SK-N-SH treated with all-trans-retinoic acid at 6 μM for 48 hours (cell line): ENCODE measurements around the gene UBE2E3.

ENCODE experiments used
- ATAC-seq: fragments of 200-7000 bp; cut with Tn5 transposase; 3 replicates; pipeline ENCODE4 v1.9.1; 2020; ENCODE audit warnings: mild to moderate bottlenecking, moderate library complexity
- ARNTL ChIP-seq: fragments of 450-650 bp; formaldehyde crosslinking; IDR thresholded peaks from 2 replicates; pipeline ENCODE4 v1.5.0; 2020; ENCODE audit warnings: low read depth, mild to moderate bottlenecking, moderate library complexity, borderline replicate concordance
- BACH2 ChIP-seq: fragments of 250-450 bp; sonication (Bioruptor Pico); IDR thresholded peaks from 2 replicates; pipeline ENCODE4 v1.9.0; 2021; ENCODE audit warnings: mild to moderate bottlenecking, borderline replicate concordance
- CREB5 ChIP-seq: fragments of 250-450 bp; sonication (Bioruptor Pico); IDR thresholded peaks from 2 replicates; pipeline ENCODE4 v1.5.1; 2020; ENCODE audit warnings: low read depth, mild to moderate bottlenecking, moderate library complexity
- CSDC2 ChIP-seq: fragments of 250-450 bp; sonication (Bioruptor Pico); IDR thresholded peaks from 2 replicates; pipeline ENCODE4 v1.5.0; 2020; ENCODE audit warnings: mild to moderate bottlenecking, moderate library complexity
- CSRNP3 ChIP-seq: fragments of 250-450 bp; sonication (Bioruptor Pico); IDR thresholded peaks from 2 replicates; pipeline ENCODE4 v1.5.1; 2021; ENCODE audit warnings: mild to moderate bottlenecking, moderate library complexity
- ESRRG ChIP-seq: fragments of 250-450 bp; sonication (Bioruptor Pico); IDR thresholded peaks from 2 replicates; pipeline ENCODE4 v1.6.1; 2021; ENCODE audit warnings: mild to moderate bottlenecking
- GLIS3 ChIP-seq: fragments of 250-450 bp; sonication (Bioruptor Pico); IDR thresholded peaks from 2 replicates; pipeline ENCODE4 v1.5.0; 2020; ENCODE audit warnings: mild to moderate bottlenecking, moderate library complexity
- ISL1 ChIP-seq: fragments of 250-450 bp; sonication (Bioruptor Pico); IDR thresholded peaks from 2 replicates; pipeline ENCODE4 v2.1.2; 2022; ENCODE audit warnings: mild to moderate bottlenecking, moderate library complexity
- OSR1 ChIP-seq: fragments of 250-450 bp; sonication (Bioruptor Pico); IDR thresholded peaks from 2 replicates; pipeline ENCODE4 v1.8.0; 2022; ENCODE audit warnings: moderate library complexity, mild to moderate bottlenecking, inconsistent platforms
- PATZ1 ChIP-seq: fragments of 250-450 bp; sonication (Bioruptor Pico); IDR thresholded peaks from 2 replicates; pipeline ENCODE4 v1.8.0; 2020; ENCODE audit warnings: mild to moderate bottlenecking, moderate library complexity, borderline replicate concordance
- PPARA ChIP-seq: fragments of 250-450 bp; sonication (Bioruptor Pico); IDR thresholded peaks from 2 replicates; pipeline ENCODE4 v1.5.0; 2020; ENCODE audit warnings: mild to moderate bottlenecking, borderline replicate concordance
- RARB ChIP-seq: fragments of 250-450 bp; sonication (Bioruptor Pico); IDR thresholded peaks from 2 replicates; pipeline ENCODE4 v1.8.0; 2021; ENCODE audit warnings: mild to moderate bottlenecking, moderate library complexity
- SNAI2 ChIP-seq: fragments of 250-450 bp; sonication (Bioruptor Pico); IDR thresholded peaks from 2 replicates; pipeline ENCODE4 v1.5.0; 2020; ENCODE audit warnings: mild to moderate bottlenecking, moderate library complexity
- TCF4 ChIP-seq: fragments of 250-450 bp; sonication (Bioruptor Pico); IDR thresholded peaks from 2 replicates; pipeline ENCODE4 v1.8.0; 2021; ENCODE audit warnings: mild to moderate bottlenecking, moderate library complexity, borderline replicate concordance
- TOX ChIP-seq: fragments of 250-450 bp; sonication (Bioruptor Pico); IDR thresholded peaks from 2 replicates; pipeline ENCODE4 v1.8.0; 2021; ENCODE audit warnings: mild to moderate bottlenecking, moderate library complexity, borderline replicate concordance
- ZC3H10 ChIP-seq: fragments of 250-450 bp; sonication (Bioruptor Pico); IDR thresholded peaks from 2 replicates; pipeline ENCODE4 v1.5.1; 2021; ENCODE audit warnings: mild to moderate bottlenecking, moderate library complexity
- ZFP3 ChIP-seq: fragments of 250-450 bp; sonication (Bioruptor Pico); IDR thresholded peaks from 2 replicates; pipeline ENCODE4 v1.5.0; 2020; ENCODE audit warnings: mild to moderate bottlenecking, moderate library complexity
- ZFP30 ChIP-seq: fragments of 450-650 bp; formaldehyde crosslinking; IDR thresholded peaks from 2 replicates; pipeline ENCODE4 v1.5.0; 2022; ENCODE audit warnings: mild to moderate bottlenecking, moderate library complexity
- ZNF565 ChIP-seq: fragments of 450-650 bp; formaldehyde crosslinking; conservative IDR thresholded peaks from 2 replicates; pipeline ENCODE4 v1.5.0; 2020; ENCODE audit warnings: low read depth, mild to moderate bottlenecking, moderate library complexity
- ZNF70 ChIP-seq: fragments of 450-650 bp; formaldehyde crosslinking; IDR thresholded peaks from 2 replicates; pipeline ENCODE4 v1.5.0; 2020; ENCODE audit warnings: mild to moderate bottlenecking, moderate library complexity
- ZNF8 ChIP-seq: fragments of 450-650 bp; formaldehyde crosslinking; IDR thresholded peaks from 2 replicates; pipeline ENCODE4 v1.5.0; 2020; ENCODE audit warnings: mild to moderate bottlenecking, moderate library complexity
- TF ChIP-seq, protein P1 (sequence below): fragments of 250-450 bp; sonication (Bioruptor Pico); IDR thresholded peaks from 2 replicates; pipeline ENCODE4 v1.5.0; 2020; ENCODE audit warnings: mild to moderate bottlenecking, moderate library complexity
- TF ChIP-seq, protein P2 (sequence below): fragments of 250-450 bp; sonication (Bioruptor Pico); IDR thresholded peaks from 2 replicates; pipeline ENCODE4 v1.8.0; 2021; ENCODE audit warnings: low read depth, mild to moderate bottlenecking, moderate library complexity, borderline replicate concordance

Gene UBE2E3

GRCh38 chr2:181106229-181106628, 125.8 kb downstream of the UBE2E3 start:
- ATAC-seq = peak; percentile 62
- TF ChIP-seq ZNF70 (CRISPR knock-in tag) = 0 out of 2 replicates have a peak, but pooled peaks have one; percentile 30
- no peak for TF ChIP-seq PPARA (CRISPR knock-in tag)
- TF ChIP-seq OSR1 (CRISPR knock-in tag) = no peak
- no peak for TF ChIP-seq ARNTL (CRISPR knock-in tag)
- no peak for TF ChIP-seq GLIS3 (CRISPR knock-in tag)
- TF ChIP-seq ZNF565 = no peak
- peak; percentile 70; the same call in 1 of the 2 replicates for TF ChIP-seq ZC3H10 (CRISPR knock-in tag)
- TF ChIP-seq, protein P1, sequence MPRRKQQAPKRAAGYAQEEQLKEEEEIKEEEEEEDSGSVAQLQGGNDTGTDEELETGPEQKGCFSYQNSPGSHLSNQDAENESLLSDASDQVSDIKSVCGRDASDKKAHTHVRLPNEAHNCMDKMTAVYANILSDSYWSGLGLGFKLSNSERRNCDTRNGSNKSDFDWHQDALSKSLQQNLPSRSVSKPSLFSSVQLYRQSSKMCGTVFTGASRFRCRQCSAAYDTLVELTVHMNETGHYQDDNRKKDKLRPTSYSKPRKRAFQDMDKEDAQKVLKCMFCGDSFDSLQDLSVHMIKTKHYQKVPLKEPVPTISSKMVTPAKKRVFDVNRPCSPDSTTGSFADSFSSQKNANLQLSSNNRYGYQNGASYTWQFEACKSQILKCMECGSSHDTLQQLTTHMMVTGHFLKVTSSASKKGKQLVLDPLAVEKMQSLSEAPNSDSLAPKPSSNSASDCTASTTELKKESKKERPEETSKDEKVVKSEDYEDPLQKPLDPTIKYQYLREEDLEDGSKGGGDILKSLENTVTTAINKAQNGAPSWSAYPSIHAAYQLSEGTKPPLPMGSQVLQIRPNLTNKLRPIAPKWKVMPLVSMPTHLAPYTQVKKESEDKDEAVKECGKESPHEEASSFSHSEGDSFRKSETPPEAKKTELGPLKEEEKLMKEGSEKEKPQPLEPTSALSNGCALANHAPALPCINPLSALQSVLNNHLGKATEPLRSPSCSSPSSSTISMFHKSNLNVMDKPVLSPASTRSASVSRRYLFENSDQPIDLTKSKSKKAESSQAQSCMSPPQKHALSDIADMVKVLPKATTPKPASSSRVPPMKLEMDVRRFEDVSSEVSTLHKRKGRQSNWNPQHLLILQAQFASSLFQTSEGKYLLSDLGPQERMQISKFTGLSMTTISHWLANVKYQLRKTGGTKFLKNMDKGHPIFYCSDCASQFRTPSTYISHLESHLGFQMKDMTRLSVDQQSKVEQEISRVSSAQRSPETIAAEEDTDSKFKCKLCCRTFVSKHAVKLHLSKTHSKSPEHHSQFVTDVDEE (CRISPR knock-in tag) = peak; percentile 80; the same call in 1 of the 2 replicates
- TF ChIP-seq, protein P2, sequence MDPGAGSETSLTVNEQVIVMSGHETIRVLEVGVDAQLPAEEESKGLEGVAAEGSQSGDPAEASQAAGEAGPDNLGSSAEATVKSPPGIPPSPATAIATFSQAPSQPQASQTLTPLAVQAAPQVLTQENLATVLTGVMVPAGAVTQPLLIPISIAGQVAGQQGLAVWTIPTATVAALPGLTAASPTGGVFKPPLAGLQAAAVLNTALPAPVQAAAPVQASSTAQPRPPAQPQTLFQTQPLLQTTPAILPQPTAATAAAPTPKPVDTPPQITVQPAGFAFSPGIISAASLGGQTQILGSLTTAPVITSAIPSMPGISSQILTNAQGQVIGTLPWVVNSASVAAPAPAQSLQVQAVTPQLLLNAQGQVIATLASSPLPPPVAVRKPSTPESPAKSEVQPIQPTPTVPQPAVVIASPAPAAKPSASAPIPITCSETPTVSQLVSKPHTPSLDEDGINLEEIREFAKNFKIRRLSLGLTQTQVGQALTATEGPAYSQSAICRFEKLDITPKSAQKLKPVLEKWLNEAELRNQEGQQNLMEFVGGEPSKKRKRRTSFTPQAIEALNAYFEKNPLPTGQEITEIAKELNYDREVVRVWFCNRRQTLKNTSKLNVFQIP (CRISPR knock-in tag) = no peak
- TF ChIP-seq ZNF8 (CRISPR knock-in tag) = peak; percentile 59; the same call in 1 of the 2 replicates
- no peak for TF ChIP-seq SNAI2 (CRISPR knock-in tag)
- no peak for TF ChIP-seq ESRRG
- no peak for TF ChIP-seq CREB5
- TF ChIP-seq TOX (CRISPR knock-in tag) = no peak
- TF ChIP-seq BACH2 (CRISPR knock-in tag) = no peak
- TF ChIP-seq TCF4 (CRISPR knock-in tag) = peak; percentile 73; the same call in 1 of the 2 replicates
- no peak for TF ChIP-seq CSDC2
- no peak for TF ChIP-seq RARB (CRISPR knock-in tag)
- TF ChIP-seq ZFP30 (CRISPR knock-in tag) = no peak
- TF ChIP-seq ISL1 = peak; percentile 83
- TF ChIP-seq CSRNP3 (CRISPR knock-in tag) = 0 out of 2 replicates have a peak, but pooled peaks have one; percentile 37
- TF ChIP-seq, all 23 proteins: peak for 7

GRCh38 chr2:181106789-181107627, 126.6 kb downstream of the UBE2E3 start:
- TF ChIP-seq ZFP3 (CRISPR knock-in tag) (0 out of 2 replicates have a peak, but pooled peaks have one; percentile 43), ZC3H10 (CRISPR knock-in tag) (peak; percentile 50; the same call in 1 of the 2 replicates), PATZ1 (CRISPR knock-in tag) (no peak), ISL1 (peak; percentile 5)
- TF ChIP-seq, protein P1 (CRISPR knock-in tag) = no peak
- peak; percentile 89 for ATAC-seq
